GM12892 (cell line): ENCODE results near the gene THY1.

Experiments used
- POLR2A ChIP-seq: IDR thresholded peaks from 2 replicates; pipeline ENCODE4 v1.6.1; 2011; ENCODE audit warnings: low read depth, low read length, control low read depth
- POLR2AphosphoS5 ChIP-seq: IDR thresholded peaks from 2 replicates; pipeline ENCODE4 v1.6.1; 2011; ENCODE audit warnings: low read depth, low read length, control low read depth
- TAF1 ChIP-seq: IDR thresholded peaks from 2 replicates; pipeline ENCODE4 v1.6.1; 2011; ENCODE audit warnings: low read depth, mild to moderate bottlenecking, control low read depth, low read length, borderline replicate concordance

DNA sequence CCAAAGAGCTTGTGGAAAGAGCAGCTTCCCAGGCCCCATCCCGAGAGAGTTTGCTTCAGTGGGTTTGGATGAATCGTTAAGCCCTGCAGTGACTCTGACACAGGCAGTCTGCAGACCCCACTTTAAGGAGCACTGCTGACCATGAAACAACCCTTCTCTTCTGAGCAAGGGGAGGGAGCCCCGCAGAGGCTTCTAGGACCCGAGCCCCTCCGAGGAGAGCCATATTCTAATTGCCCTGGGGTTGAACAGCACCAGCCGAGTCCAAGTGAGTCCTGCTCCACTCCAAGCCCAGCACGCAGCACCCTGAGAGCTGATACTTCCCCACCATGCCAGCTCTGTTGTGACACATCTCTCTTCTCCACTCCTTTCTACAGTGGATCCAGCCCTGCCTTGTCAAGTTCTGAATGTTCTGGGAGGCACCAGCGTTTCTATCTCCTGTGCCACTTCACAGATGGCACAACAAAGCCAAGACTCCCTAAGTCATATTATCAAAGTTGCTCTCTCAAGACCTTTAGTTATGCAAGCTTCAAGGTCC is 51.8 kb downstream of the THY1 start:
- TF ChIP-seq POLR2A (no peak), POLR2AphosphoS5 (no peak), TAF1 (no peak)
